HG03108 (cell line): Measurements from ENCODE around the gene RACK1.
A peak's percentile ranks its signal among the peaks of the same experiment; 100 is the strongest.

ENCODE experiments used
- ATAC-seq: cut with Tn5 transposase; IDR thresholded peaks from one replicate; pipeline ENCODE4 v1.9.1; 2021; ENCODE audit warnings: moderate library complexity; ENCODE audit not compliant: unreplicated experiment

The RACK1 gene

GRCh38 chr5:181259974-181260719, 16.4 kb upstream of the RACK1 start:
- no peak for ATAC-seq

DNA sequence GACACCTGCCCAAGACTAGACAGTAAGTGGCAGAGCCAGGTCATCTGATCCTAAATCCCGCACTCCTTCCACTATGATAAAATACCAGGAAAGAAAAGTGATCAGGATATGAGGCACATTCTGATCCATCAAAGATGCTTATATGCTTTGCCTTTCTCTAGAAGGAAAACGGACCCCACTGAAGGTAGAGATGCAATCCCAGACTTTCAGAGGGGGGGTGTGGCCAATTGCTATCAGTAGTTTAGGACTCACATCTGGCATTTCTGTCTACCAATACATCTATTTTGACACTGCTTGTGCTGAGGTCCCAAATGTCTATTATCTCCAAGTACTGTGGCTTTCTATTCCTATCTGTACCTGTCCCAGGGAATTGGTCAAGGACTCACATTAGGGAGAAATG, 15.6 kb upstream of the RACK1 start:
- no peak for ATAC-seq

DNA sequence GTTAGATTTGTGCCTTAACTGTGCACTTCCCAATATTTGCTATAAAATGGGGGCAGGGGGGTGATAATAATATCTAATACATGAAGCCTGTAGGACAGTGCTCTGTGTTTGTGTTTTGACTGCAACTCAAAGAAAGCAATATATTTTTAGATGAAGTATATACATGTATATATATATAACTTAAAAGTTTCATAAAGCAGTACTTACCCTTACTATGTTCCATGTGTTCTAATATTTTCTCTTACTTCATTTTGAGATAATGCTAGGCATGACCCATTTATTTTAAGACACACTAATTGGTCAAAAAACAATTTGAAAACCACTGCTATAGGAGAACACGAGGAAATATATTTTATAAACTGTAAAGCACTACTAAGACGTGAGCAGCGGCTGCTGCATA, 14.9 kb upstream of the RACK1 start:
- no peak for ATAC-seq

DNA sequence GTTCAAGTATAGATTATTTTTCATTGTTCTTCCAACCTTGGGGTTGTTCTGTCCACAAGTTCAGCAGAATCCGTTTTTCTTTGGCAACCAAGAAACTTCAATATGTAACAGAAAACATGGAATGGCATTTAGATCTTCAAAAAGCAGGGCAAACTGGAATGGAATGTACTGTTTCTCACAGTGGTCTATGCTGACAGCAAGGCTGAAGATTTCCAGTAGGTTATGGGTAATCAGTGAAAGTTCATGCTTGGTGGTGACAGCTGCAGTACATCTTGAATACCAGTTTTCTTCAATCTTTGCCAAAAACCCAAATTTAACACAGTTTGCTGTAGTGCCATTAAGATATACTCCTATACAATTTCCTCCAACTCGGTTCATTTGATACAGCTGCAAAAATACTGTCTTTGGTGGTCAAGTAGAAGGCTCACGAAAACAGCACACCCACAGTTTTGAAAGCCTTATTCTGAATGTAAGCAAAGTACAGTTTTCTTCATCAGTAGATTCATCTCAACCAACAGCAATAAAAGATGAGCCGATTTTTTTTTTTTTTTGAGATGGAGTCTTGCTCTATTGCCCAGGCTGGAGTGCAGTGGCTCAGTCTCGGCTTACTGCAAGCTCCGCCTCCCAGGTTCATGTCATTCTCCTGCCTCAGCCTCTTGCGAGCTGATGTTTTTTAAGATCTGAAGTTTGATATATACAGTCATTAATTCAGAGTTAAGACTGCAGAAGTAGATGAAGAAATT, 12.3 kb upstream of the RACK1 start:
- ATAC-seq: no peak

- ATAC-seq: no peak
These were observed 11.6 kb upstream of the RACK1 start for GRCh38 chr5:181255276-181255675.

- no peak for ATAC-seq
These were observed 4.6 kb upstream of the RACK1 start for GRCh38 chr5:181248277-181248676.

- peak; percentile 44 for ATAC-seq
These were observed 2.8 kb upstream of the RACK1 start for GRCh38 chr5:181246276-181247049.

DNA sequence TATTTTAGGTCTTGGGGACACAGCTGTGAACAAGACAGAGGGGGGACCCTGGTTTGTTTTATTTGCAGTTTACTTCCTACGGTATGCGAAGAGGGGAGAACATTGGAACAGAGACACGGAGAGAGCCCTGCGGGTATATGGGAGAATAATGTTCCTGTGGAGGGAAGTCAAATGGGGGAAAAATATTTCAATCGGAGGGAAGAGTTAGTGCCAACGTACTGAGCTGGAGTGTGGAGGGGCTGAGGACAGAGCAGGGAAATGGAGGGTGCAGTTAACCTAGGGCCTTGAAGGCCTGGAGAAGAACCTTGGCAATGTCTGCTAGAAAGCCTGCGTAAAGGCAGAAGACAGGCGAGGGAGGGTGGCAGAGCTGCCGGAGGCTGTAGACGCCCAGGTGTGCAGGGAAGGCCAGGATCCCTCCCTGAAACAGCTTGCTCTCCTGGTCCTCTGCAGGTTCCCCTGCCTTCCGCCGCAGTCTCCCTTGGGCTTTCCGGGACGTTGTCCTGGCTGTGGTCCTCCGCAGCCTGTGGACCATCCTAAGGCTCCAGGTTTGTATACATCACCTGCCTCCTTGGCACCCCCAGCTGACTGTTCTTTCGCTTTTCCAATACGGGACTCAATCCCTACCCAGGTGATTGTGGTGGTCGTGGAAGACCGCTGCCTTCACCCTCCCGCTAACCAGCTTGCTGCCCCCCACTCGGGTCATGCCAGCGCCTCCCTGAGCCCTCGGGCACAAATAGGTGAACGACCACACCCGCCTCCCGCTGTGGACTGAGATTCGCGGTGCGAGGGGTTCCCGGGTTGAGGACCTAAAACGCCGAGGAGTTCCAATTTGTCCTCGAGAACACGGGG, 1.9 kb upstream of the RACK1 start:
- ATAC-seq: no peak

DNA sequence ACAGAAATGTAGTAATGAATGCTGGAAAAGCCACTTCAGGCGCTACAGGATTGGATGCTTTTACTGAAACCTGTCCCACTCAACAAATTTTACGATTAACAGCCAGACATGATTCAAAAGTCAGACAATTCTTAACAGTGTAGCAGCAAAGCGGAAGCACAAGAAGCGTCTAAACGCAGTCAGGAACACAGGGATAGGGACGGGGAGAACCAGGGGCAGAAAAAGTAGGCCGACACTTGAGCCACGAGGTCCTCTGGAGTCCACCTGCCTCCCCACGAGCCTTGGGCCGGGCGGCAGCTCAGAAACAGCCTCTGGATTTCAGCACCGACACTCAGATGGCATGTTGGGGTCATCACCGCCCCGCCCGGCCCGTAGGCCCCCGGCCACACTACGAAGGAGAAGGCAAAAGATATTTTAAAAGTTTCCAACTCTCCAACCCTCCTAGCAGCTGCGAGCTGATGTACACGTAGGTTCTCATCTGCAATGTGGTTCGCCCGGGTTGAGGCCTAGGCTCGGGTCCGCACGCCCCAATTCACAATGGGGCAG, 615 bp downstream of the RACK1 start:
- ATAC-seq: no peak

GRCh38 chr5:181242031-181242451, 1.7 kb downstream of the RACK1 start:
- no peak for ATAC-seq

- ATAC-seq: no peak
These were observed 2.2 kb downstream of the RACK1 start for GRCh38 chr5:181241393-181241975.

- no peak for ATAC-seq
These were observed 4.5 kb downstream of the RACK1 start for GRCh38 chr5:181239062-181239663.

DNA sequence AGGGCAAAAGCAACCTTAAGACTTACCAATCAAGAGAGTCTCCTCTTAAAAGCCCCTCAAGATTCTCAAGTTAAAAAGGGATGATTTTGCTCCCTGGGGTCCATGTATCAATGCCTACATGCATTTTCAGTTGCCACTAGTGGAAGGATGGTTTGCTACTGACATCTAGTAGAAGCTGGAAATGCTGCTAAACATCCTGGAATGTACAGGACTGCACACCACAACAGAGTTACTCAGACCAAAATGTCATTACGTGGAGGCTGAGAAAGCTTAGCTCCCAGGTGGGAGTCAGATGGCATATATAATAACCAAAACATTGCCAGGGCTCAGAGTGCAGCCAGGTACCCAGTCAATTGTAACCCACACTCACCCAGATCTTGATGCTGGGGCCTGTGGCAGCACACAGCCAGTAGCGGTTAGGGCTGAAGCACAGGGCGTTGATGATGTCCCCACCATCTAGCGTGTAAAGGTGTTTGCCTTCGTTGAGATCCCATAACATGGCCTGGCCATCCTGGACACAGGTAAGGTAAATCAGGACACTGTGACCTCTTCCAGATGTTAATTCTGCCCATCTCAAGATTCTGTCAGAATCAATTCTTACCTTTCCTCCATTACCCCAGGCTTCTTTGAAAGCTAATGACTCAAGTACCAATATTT, 5.8 kb downstream of the RACK1 start:
- ATAC-seq: no peak

DNA sequence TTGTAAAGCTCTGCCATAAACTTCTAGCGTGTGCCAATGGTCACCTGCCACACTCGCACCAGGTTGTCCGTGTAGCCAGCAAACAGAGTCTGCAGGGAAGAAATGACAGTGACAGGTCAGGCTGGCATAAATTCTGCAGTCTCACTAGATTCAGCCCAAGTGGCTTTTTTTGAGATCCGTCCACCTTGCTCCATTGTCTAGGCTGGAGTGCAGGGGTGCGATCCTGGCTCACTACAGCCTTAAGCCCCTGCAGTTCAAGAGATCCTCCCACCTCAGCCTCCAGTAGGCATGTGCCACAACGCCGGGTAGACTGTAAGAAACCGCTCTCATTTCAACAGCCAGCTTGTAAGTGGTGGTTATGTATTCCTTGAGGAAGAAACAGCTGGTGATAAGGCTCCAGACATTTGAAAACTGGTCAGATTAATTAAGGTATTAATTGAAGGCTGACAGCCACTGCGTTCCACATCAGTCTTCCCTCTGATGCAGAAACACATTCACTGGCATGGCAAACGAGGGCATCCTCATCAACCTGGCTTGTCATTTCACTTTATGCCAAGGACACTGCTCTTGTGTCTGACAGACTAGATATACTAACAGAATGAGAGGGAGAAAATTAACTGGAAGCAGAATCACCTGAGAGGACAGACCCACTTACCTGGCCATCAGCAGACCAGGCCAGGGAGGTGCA, 6.6 kb downstream of the RACK1 start:
- no peak for ATAC-seq

DNA sequence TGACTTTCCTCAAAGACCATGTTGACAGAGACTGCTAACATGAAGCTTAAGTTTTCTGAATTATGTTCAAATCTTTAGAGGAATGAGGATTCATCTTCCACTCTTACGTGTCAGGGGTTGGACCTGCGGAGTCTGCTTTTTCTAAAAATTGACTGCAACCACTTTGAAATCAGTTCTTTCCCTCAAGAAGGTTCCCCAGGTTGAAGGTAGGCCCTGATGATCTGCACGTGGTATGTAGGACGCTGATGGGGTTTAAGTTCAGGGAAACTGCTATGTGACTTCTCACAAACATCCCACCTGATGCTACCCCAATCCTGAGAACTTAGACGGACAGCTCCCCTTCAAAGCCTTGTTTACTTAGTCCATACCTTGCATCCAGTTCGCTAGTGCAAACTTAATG, 7.2 kb downstream of the RACK1 start:
- no peak for ATAC-seq

DNA sequence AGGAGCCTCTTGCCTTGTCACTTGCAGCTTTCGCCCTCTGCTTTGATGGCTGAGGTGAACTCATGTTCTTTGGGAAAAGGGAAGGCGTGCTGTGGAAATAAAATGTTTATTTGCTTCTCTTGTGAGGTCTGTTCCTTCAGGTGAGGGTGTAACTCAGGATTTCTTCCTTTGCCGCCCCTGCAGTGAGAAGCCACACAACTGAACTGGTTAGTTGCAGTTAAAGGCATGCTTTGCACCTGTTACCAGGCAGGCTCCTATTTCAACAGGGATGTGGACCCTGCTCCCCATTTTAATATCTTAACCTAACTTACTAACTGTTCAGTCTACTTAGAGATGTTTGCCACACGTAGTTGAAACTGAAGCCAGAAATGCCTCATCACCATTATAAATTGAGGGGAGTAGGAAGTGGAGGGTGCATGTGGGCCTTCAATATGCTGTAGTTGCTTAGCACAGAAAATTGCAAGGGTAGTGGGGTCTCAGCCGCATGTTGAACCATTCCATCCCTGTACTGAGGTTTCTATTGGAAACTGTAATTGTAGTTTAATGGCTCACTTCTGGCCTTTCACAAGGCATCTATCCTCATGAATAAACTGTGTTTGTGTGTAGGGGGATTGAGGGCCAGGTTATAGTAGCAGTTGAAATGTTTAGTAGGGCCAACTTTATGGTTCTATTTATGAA, 7.9 kb downstream of the RACK1 start:
- ATAC-seq: no peak

DNA sequence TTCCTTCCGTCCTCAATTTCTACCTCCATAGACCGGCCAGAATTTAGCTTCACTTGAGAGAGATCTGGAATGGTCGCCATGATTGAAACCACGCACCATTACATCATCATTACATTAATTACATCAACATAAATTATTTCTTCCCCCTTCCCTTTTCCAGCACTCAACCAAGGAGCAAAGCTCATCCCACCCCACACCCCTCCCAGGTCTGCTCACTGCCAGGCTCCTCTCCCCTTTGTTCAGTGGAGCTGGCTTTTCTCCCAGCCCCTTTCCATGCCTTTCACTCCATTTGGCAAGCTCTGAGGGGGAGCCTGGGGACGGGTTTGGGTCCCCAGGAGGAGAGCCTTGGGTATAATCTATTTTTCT, 8.4 kb downstream of the RACK1 start:
- no peak for ATAC-seq
